ENCODE results near the gene PCDH15.

DNA sequence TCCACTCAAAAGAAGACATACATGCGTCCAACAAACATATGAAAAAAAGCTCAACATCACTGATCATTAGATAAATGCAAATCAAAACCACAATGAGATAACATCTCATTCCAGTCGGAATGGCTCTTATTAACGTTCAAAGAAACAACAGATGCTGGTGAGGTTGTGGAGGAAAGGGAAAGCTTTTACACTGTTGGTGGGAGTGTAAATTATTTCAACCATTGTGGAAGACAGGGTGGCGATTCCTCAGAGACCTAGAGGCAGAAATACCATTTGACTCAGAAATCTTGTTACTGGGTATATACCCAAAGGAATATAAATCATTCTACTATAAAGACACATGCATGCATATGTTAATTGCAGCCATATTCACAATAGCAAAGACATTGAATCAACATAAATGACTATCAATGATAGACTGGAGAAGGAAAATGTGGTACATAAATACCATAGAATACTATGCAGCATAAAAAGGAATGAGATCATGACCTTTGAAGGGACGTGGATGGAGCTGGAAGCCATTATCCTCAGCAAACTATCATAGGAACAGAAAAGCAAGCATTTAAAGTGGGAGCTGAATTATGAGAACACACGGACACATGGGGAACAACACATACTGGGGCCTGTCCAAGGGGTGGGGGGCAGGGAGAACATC, 28.4 kb downstream of the PCDH15 start:
- TF ChIP-seq, protein P1, sequence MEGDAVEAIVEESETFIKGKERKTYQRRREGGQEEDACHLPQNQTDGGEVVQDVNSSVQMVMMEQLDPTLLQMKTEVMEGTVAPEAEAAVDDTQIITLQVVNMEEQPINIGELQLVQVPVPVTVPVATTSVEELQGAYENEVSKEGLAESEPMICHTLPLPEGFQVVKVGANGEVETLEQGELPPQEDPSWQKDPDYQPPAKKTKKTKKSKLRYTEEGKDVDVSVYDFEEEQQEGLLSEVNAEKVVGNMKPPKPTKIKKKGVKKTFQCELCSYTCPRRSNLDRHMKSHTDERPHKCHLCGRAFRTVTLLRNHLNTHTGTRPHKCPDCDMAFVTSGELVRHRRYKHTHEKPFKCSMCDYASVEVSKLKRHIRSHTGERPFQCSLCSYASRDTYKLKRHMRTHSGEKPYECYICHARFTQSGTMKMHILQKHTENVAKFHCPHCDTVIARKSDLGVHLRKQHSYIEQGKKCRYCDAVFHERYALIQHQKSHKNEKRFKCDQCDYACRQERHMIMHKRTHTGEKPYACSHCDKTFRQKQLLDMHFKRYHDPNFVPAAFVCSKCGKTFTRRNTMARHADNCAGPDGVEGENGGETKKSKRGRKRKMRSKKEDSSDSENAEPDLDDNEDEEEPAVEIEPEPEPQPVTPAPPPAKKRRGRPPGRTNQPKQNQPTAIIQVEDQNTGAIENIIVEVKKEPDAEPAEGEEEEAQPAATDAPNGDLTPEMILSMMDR (IDR thresholded peaks at IDR 0.05) = no peak
- TF ChIP-seq POLR2A (IDR thresholded peaks at IDR 0.05) (no peak), POLR2AphosphoS5 (IDR thresholded peaks at IDR 0.05; ENCODE audit: insufficient read depth in 1 of 2, low read depth in 1 of 2) (no peak)
